Uterus (tissue), 4 donors: ENCODE data around the gene ZMPSTE24. TPM values are rescaled to one million over a fixed set of nuclear protein-coding genes. Genes with fewer than 3 reads are reported as not detected.

Experiments used
- total RNA-seq, 4 donors: library from RNA; depleted of rRNA in 3 of 4; stranded (reverse); fragments of >200 nt in 3 of 4; gene quantifications; one replicate each; pipeline versions ENCODE4 v1.1.0 to v1.2.4, GENCODE V29; 2014 to 2023
- donor health status: DM: yes; HTN: yes; CAD: no.

ZMPSTE24 gene
- total RNA-seq, 4 donors from 2014 or later: 17.9 to 79.1 (median 56.2) TPM

Other genes with a start within 250 kb of the ZMPSTE24 start
- gene CAP1, start 217.5 kb upstream of the ZMPSTE24 start, total RNA-seq: 100 to 1,000 TPM; 136 to 298 (median 224) TPM
- gene PPT1, start 161.0 kb upstream of the ZMPSTE24 start, total RNA-seq: 100 to 1,000 TPM in 2 of 4 donors, 10 to 100 TPM in 2; 81.7 to 123 (median 94.5) TPM
- 10 to 100 TPM; 17.9 to 68.0 (median 28.9) TPM for gene RLF, start 96.8 kb upstream of the ZMPSTE24 start, total RNA-seq
- gene TMCO2, start 10.3 kb upstream of the ZMPSTE24 start, total RNA-seq: not detected
- 10 to 100 TPM in 1 of 4 donors, 1 to 10 TPM in 3; 2.0 to 27.0 (median 4.8) TPM for gene COL9A2, start 59.0 kb downstream of the ZMPSTE24 start, total RNA-seq
- gene SMAP2, start 115.5 kb downstream of the ZMPSTE24 start, total RNA-seq: 10 to 100 TPM; 11.1 to 24.8 (median 18.6) TPM
- gene ZFP69B, start 192.2 kb downstream of the ZMPSTE24 start, total RNA-seq: 1 to 10 TPM in 2 of 4 donors, under 1 TPM in 1, not detected in 1; 0.88 to 7.7 (median 1.0) TPM
- 1 to 10 TPM in 2 of 4 donors, under 1 TPM in 1, not detected in 1; 0.26 to 9.0 (median 6.2) TPM for gene ZFP69, start 219.1 kb downstream of the ZMPSTE24 start, total RNA-seq